GM18951 (cell line): Measurements from ENCODE around the gene CMIP.

Source experiments
- POLR2A ChIP-seq: IDR thresholded peaks from 4 replicates; pipeline ENCODE4 v1.6.1; 2011; ENCODE audit warnings: mild to moderate bottlenecking; ENCODE audit not compliant: insufficient read length, insufficient read depth; ENCODE audit errors: extremely low read depth
- in situ Hi-C: fragments of 300-500 bp; cut with MboI; formaldehyde crosslinking; loops from one replicate; pipeline ENCODE4 v1.12.0; 2022; ENCODE audit warnings: low sequenced_read_pairs, mixed read lengths, inconsistent platforms; ENCODE audit not compliant: unreplicated experiment

CMIP gene

DNA sequence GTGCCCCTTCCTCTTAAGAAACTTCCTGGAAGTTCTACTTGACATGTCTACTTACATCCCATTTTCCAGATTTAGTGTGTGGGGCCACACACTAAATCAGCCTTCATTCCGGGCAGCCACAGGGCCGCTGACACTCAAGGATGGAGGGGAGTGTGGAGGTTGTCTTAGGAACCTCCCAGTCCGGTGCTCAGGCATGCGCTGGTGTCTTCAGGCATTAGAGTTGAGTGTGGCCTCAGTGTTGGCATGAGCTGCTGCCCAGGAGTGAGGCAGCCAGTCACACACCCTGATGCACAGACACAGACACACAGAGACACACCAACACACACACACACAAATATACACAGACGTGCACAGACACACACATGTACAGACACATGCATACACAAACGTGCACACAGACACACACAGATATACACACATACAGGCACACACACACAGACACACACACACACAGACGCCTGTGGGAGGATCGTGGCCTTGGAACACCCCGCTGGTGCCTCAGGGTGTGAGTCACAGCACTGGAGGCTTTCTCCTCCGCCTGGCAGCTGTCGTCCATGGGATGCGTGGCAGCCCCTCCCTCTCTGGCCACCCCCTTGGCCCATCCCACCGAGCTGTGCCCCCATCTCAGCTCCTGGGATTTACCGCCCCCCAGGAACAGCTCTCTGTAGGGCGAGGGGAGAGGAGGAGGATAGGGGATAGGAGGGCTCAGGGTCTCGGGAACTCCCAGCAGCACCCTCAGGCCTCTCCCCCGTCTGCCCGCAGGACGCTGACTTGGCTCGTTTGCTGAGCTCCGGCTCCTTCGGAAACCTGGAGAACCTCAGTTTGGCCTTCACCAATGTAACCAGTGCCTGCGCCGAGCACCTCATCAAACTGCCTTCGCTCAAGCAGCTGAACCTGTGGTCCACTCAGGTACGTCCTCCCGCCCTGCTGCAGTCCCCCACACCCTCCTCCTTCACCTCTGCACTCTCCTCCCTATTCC lies 258.9 kb downstream of the CMIP start:
- TF ChIP-seq POLR2A: no peak
- in situ Hi-C loops: no loop called here

GRCh38 chr16:81705261-81705660 lies 260.7 kb downstream of the CMIP start:
- in situ Hi-C loops: no loop called here

DNA sequence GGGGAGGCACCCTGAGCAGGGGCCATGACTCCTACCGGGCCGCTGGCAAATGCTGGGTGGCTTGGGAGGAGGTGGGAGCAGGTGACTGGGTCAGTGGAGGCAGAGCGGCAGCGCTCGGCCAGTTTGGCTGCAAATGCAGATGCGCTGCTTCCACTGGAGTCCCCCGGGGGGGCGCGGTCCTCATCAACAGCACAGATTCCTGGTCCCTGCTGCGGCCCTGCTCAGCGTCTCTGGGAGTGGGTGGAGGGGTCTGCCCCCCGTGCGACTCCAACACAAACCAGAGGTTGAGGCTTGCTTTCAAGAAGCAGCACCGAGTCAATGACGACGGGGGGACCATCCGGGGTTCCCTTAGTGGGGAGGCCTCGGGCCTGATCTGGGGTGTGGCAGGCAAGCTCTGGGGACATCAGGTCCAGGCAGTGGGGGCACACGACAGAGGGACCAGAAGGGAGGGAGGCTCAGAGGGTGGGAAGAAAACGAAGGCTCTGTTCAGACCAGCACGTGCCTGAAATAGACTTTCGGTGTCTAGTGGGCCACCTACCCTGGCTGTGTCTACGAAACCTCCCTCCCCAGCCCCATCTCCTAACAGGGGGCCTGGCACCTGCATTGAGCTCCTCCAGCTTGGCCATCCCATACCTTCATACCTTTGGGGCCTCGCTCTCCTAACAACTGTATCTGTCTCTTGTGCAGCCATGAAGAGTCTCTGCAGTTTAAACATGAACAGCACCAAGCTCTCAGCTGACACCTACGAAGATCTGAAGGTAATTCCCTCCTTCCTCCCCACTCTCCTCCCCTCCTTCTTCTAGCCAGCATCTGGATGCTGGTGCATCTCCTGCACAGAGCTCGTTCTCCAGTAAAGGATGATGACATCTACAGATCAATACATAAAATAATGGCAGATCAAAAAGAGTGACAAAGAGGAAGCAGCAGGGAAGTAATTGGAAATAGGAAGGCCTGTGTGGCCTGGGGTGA lies 262.0 kb downstream of the CMIP start:
- in situ Hi-C loops: no loop called here

More at GRCh38 chr16:81705261-81705660, 260.7 kb downstream of the CMIP start:
- no peak for TF ChIP-seq POLR2A

DNA sequence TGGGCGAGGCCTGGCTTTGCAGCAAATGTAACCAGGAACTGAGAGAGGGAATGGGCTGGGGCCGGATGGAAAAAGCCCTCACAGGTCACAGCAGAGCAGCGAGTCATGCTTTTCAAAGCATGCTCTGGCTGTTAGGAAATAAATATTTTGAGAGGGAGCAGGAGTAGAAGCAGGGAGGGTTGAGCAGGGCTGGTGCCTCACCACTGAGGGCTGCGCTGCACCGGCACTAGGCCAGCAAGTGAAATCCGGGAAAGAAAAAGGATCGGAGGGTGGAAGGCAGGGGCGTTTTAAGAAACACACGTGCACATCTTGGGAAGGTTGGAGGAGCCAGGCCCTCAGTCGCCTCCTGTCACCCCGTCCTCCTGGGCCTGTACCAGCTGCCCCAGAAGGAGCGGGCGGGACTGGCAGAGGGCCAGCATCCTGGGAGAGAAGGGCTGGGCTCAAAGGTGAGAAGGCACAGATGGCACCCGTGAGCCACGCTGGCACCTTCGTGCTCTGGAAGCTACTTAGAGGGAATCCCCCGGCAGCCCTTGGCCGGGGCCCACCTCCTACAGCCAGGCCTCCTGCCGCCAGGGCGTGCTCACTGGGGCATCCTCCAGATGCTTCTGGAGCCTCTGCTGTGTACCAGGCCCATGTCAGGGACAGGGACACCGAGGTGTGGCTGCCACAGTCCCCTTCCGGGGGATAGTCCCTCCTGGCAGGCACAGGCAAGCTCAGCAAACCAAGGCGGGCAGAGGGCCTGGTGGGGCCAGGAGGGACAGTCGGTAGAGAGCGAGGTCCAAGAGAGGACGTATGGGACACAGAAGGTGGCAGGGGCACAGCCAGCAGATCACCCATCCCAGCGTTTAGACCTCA lies 263.0 kb downstream of the CMIP start:
- in situ Hi-C loops: no loop called here
- TF ChIP-seq POLR2A: no peak

More for the DNA sequence above, 262.0 kb downstream of the CMIP start:
- TF ChIP-seq POLR2A: no peak

DNA sequence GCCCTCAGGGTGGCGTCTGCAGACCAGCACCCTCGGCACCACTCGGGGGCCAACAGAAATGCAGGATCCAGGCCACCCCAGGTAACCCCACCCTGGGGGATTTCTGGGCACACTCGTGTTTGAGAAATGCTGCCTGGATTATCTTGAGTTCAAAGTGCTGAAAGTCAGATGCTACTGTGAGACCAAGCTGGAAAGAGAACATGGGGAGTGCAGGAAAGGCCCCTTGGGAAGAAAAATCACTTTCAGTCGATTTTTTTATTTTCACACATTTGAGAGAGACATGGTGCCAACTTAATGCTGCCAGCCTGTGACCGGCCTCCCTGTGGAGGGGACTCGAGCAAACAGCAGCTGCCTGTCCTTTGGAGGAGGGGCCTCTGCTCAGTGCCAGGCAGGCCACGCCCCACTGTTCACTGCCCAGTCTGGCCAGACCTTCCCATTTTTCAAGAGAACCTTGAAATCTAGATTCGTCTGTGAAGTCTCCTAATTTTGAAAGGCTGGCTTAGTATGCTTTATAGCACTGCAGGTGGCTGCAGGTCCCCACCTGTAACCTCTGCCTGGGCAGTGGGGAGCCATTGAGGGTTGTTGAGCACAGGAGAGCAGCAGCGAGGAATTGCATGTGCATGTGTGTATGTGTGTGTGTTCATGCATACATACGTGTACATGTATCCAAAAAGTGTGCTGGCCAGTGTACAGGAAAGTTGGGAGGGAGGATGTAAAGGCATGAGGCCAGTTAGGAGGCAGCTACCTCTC lies 263.8 kb downstream of the CMIP start:
- no peak for TF ChIP-seq POLR2A
- in situ Hi-C loops: no loop called here

DNA sequence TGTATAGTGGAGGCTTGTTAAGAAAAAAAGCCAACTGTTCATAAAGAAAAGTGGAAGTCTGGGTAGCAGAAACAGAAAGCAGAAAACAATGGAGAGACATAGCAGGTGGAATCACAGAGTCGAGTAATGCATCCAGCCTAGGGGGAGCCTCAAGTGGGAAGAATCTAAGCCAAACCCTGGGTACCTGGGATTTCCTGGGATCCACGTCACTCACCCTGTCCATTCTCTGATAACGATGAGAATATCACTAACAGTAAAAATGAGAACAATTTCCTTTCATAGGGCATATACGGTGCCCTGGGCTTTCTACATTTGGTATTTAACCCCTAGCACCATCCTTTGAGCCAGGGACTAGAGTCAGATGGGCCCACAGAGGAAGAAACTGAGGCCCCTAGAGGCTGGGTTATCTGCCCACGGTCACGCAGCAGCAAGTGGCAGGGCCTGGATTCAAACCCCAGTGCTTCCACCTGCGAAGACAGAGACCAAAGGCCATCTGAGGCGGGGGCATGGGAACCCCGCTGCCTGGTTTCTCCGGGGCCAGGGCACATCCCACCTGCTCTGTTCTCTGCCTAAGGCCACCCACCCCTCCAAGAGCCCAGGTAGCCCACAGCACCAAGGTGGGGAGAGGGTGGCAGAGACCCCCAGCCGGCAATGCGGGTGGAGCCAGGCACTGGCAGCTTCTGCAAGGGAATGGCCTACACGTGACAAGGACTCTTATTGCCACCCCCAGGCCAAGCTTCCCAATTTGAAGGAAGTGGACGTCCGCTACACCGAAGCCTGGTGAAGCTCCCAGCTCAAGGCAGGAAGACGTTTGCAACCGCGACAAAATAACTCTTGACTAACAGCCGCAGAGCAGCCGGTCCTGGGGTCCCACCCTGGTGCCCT lies 264.6 kb downstream of the CMIP start:
- TF ChIP-seq POLR2A: no peak
- in situ Hi-C loops: no loop called here

DNA sequence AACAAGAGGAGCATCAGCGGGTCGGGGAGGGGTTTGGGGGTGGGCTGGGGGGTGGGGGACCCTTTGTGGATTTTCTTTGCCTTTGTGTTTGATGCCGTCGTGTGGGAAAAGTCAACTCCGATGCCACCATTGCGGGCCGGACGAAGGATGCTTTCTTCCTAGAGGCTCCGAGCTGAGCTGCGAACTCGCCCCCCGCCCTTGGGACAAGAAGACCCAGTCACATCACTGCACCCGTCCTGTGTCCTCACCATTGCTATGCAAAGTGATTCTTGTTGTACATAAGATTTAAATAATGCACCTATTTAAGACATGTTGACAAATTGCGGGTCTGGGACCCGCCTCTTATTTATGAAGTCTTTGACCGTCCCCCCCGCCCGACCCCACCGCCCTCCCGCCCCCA lies 265.4 kb downstream of the CMIP start:
- no peak for TF ChIP-seq POLR2A
- in situ Hi-C loops: no loop called here

DNA sequence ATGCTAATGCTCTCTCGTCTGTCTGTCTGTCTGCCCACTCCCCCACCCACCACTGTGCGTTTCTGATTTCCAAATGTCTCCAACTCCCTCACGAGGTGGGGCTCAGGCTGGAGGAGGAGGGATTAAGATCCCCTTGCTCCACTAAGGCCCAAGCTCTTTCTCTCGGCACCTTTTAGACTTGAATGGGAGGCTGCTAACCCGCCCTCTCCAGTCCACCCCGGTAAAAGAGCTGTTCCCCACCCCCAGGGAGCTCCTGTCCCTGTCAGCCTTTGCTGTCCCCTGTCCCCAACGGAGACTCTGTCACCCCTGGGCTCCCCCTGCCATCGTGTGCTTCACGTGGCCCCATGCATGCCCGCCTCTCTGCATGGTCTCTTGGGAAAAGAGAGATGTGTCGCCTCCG lies 266.0 kb downstream of the CMIP start:
- in situ Hi-C loops: no loop called here
- no peak for TF ChIP-seq POLR2A

DNA sequence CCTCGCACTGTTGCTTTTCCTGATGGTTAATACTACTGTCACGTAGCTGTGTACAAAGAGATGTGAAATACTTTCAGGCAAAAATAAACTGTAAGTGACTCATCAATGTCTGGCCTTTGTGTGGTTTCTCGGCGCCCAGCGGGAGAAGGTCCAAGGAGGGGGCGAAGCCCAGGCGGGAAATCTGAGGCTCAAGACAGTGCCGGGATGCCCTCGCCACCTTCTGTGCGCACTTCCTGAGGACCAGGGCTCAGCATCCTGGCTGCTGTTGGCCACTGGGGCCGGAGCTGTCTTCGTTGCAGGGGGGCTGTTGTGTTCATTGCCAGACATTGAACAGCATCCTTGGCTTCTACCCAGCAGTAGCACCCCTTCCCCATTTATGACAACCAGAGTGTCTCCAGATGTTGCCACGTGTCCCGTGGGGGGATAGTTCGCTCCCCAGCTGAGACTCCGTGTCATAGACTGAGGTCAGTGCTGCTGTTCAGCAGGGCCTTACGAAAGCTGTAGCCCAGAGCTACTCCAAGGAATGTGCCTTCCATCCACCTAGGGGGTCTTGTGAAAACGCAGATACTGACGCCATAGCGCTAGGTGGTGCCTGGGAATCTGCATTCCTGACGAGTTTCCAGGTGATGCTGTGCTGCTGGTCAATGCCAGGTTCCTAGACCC lies 267.2 kb downstream of the CMIP start:
- in situ Hi-C loops: no loop called here
- TF ChIP-seq POLR2A: no peak

DNA sequence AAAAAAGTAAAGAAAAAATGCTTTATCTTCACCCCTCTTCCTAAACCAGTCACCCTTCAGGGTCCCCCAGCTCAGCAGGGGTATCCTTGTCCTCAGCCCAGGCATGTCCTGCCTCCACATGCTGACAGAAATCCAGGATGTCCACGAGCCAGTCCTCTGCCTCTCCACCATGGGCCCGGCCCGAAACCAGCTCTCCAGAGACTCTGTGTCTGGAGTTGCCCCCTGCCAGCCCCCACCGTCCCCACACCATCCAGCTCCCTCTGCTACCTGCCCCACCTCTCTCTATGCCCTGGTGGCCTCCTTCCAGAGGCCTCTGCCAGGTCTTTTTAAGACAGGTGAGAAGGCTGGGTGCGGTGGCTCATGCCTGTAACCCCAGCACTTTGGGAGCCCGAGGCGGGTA lies 268.1 kb downstream of the CMIP start:
- no peak for TF ChIP-seq POLR2A
- in situ Hi-C loops: no loop called here
